ENCODE data around the gene TCEAL4.

DNA sequence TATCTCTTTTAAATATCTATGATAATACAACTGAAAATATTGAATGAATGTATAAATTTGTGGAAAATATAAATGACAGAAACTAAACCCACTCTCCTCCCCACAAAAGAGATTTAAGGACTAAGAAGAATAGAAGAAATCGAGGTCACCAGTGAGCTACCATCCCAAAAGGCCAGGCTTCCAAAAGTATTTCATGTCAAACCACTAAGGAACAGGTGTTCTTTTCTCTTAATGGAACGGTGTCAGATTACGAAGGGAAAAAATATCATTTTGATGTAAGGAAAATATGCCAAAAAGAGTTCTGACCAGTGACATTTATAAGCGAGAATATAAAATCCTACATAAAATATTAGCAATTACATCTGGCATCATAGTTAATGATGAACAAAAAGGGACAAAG lies 13.6 kb upstream of the TCEAL4 start:
- TF ChIP-seq POLR2AphosphoS5 (IDR thresholded peaks at IDR 0.05) (no peak), POLR2A (IDR thresholded peaks at IDR 0.05; ENCODE audit: low read depth) (no peak)
